DLD1 (cell line): ENCODE measurements around the gene TLCD5.

Experiments
- in situ Hi-C: cut with HindIII; loops from 2 replicates; pipeline ENCODE4 v1.10.0; 2017; ENCODE audit warnings: low sequenced_read_pairs

The TLCD5 gene

GRCh38 chr11:120335908-120336640 is 11.0 kb downstream of the TLCD5 start, which contains the start of gene ARHGEF12:
ARHGEF12 (plus strand) TSS chr11:120336413; CDS start chr11:120337244, 831 bp downstream.
- in situ Hi-C loops, result no loop called here

DNA sequence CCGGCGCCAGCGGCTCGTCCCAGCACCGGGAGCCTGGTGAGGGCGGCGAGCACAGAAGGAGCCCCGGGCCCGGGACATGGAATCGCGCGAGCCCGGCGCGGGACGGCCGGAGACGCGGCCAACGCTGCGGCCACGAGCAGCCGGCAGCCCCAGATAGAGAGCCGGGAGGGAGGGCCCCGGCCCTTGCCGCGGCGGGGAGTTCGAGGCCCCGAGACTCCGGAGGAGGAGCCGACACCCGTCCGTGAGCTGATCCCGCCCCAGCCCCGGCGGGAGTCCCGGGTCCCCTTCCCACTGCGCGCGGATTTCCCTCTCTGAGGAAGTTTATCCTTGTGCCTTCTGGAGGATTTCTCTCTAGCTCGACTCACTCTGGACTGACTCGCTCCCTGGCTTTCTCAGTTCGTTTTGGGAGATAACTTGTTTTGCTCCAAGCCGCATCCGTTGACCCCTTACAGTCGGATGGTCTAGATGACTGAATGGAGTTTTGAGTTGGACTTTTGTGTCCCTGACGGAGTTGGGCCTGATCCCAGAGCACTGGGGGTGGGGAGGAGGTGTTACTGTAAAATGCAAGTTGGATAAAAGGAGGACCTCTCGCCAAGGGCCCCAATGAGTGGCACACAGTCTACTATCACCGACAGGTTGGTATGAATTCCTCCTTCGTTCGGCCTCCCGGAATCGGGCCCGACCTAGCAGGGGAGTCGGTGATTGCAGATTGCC is 11.7 kb downstream of the TLCD5 start:
- in situ Hi-C loops, result no loop called here

- in situ Hi-C loops, result no loop called here
Observed at GRCh38 chr11:120337355-120338106, 12.4 kb downstream of the TLCD5 start.

DNA sequence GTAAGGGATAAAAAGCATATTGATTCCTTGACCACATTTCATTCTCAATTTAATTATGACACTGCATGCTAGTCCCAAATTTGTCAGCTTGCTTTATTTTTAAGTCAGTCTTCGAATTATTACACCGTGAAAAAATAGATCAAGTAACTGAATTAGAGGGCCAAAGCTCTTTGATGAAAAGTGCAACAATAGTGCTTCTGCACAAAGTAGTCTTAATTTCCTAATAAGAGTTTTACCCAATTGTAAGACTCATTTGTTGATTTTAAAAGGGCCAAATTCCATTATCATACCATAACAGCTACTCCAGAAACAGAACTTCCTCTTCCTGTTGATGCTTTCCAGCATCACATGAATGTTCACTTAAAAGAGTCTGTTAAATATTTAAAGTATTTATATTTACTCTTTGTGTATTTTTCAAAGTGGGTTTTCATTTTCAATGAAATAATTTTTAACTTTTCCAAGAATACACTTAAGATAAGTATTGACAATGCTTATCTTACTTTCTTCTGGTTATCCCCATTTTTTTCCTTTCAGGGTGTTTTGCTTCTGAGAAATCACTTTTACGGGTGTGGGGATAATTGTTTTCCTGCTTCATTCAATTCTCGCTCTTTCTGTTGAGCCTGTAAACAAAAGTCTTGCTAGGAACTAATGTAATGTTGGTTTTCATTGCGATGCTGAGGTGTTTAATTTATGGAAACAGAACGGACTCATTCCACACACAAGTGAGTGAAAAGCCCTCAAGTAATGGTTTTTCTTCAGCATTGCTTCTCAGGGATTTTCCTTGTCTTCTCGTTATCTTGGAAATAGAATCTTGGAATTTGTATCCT is 13.2 kb downstream of the TLCD5 start:
- in situ Hi-C loops, result no loop called here

DNA sequence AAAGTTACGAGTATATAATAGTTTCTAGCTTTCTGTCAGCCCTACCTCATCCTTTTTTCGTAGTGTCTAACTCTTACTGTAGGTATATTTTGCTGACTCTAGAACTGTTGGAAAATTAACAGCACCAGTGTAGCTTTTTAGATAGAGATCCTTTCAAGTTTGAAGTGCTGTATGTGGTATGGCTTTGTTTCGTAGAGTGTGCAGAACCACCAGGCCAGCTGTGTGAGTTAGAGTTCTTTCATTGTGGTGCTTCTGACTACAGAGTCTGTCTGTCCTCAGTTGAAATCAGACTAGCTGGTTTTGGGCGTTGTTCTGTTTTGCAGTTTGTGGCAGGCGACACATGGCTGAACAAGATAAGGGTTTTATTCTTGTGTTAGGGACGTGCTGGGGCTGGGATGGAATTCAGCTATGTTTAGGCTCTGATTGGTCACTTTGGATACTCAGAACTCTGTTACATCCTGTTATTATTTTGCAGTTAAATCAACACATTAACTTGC is 14.3 kb downstream of the TLCD5 start:
- in situ Hi-C loops, result no loop called here

DNA sequence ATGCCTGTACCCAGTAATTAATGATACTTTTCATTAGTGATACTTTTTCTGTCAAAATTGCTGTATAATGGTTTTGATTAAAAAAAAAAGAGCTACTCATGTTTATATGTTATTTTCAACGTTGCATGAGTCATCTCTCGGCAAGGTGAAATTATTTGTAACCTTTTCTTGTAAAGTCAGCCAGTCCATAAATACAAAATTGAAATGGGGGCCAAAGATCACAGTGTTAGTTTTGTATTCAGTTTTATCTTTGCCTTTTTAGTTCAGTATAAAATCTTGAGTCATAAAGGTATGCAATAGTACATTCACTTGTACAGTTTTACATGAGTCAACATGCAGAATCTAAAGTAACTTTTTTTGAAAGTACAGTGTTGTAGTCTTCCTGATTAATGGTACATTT is 15.4 kb downstream of the TLCD5 start:
- in situ Hi-C loops, result no loop called here

DNA sequence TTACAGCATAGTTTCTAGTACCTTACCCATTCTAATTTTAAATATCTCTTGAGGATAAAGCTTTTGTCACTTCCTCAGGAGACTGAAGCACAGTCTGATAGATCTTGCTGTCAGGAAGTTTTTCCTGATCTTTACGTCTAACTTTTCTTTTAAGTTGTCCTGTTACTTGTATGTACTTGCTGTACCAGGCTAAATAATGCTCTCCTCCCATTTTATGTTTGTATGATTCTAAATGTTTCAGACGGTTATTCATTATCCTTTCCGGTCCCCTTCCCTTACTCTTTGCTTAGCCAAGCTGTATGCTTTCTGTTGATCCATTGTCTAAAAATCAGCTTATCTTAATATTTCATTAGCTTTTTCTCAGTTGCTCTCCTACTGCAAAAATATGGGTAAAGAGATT is 17.1 kb downstream of the TLCD5 start:
- in situ Hi-C loops, result no loop called here

DNA sequence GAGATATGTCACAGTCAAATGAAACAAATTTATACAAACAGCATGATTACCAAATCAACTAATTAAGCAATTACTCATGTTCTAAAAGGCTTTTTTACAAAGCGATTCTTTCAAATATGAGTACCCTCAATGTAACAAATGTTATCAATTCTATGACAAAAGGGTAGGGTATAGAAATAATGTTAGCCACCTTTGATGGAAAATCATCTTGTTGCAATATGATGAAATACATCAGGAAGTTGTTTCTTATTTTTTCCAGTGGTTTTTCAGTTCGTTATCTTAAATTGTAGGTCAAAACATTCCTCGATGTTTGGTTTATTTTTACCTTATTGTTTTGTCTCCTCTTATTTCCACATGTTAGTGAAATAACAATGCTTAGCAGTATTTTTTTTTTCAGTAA is 17.6 kb downstream of the TLCD5 start:
- in situ Hi-C loops, result no loop called here

GRCh38 chr11:120343429-120343828 is 18.3 kb downstream of the TLCD5 start:
- in situ Hi-C loops, result no loop called here

GRCh38 chr11:120344302-120345004 is 19.4 kb downstream of the TLCD5 start:
- in situ Hi-C loops, result no loop called here

- in situ Hi-C loops, result no loop called here
Observed at GRCh38 chr11:120346233-120346632, 21.1 kb downstream of the TLCD5 start.

GRCh38 chr11:120350637-120351036 is 25.5 kb downstream of the TLCD5 start:
- in situ Hi-C loops, result no loop called here

DNA sequence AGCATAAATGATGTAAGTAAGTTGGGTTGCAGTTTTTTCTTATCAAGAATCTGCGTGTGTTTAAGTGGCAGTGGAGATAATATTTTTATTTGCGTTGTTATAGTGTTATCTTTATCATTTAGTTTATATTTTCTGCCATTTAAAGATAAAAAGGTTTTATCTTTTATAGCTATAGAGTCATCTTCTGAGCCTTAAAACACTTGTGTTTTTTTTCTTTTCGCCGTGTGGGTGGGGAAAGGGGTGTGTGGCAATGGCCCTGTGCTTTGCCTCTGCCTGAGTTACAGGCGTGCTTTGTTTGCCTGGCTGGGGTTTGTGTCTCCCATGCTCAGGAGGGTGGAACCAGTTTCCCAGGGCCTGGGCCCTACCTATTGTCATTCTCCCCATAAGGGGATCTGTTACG is 27.3 kb downstream of the TLCD5 start:
- in situ Hi-C loops, result no loop called here

- in situ Hi-C loops, result no loop called here
Observed at GRCh38 chr11:120354068-120354467, 29.0 kb downstream of the TLCD5 start.

DNA sequence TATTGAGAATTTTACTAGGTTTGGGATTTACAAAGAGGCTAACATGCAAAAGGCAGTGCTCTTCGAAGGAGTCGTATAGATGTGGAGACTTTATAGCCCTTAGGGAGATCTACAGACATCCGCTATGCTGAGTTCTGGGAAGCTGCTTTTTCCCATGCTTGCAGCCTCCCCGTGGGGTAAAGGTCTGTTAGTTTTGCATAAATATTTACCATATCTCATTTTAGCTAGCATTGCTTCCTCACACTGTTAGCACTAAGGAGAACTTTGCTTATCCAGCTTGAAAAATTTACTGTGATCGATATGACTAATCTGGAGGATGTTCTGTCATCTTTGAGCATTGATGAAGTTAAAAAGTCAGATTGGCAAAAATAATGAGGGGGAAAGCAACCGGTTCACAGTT is 29.7 kb downstream of the TLCD5 start:
- in situ Hi-C loops, result no loop called here

- in situ Hi-C loops, result no loop called here
Observed at GRCh38 chr11:120357620-120358019, 32.5 kb downstream of the TLCD5 start.

DNA sequence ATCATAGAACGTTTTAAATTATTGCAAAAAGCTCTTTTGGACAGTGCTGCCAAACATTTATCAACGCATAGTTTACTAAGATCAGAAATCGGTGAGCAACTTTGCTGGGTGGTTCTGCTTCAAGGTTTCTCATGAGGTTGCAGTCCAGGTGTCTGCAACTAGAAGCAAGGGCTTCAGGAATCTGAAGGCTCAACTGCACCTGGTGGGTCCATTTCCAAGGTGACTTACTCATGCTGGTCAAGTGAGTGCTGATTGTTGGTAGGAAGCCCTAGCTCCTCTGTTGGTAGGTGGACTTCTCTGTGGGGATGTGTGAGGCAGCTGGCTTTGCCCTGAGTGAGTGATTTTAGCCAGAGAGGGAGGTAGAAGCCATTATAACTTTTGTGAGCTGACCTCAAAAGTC is 33.6 kb downstream of the TLCD5 start:
- in situ Hi-C loops, result no loop called here

DNA sequence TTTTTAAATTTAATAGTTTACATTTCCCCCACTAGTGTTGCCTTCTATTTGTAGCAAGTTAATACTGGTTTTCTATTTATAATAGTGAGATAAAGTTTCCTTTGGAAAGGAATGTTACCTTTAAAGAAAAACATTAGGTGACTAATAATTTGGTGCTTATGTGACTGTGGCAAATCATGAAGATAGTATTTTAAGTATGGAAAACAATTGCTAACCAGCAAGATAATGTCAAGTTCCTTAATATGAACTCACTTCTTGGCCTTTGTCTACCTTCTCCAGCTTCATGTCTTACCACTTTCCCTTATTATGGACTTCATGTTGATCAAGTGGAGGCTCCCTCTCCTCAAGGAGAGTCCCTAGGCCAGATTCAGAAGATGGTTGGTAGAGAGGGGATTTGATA is 38.3 kb downstream of the TLCD5 start:
- in situ Hi-C loops, result no loop called here

DNA sequence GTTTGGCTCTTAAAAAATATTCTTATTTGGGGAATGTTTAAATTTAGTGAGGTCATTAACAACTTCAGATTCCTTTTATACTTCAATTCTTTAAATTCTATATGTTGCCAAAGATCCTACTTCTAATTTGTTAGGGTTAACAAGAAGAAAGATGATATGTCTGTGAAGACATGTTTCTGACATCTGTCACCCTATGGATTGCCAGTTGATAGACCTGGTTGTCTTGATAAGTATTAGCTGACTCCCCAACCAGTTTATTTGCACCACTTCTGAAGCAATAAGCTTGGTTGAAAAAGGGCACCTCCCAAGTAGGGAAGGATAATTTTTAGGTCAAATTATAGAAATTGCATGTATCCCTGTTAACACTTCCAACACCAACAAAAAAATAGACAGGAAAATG is 40.4 kb downstream of the TLCD5 start:
- in situ Hi-C loops, result no loop called here

- in situ Hi-C loops, result no loop called here
Observed at GRCh38 chr11:120372296-120372695, 47.2 kb downstream of the TLCD5 start.
